BLaER1 treated with 17β-estradiol and CSF1 and Interleukin-3, amounts not matched to agents 10 nM and 100 nM (cell line): ENCODE measurements around the gene PPT2.

ENCODE experiments used
- H3K27ac ChIP-seq, 11 experiments: shearing (Covaris generic); formaldehyde crosslinking; 2 replicates each; pipeline ENCODE4 v1.8.1; 2022
- H3K27me3 ChIP-seq, 11 experiments: shearing (Covaris generic); formaldehyde crosslinking; 2 replicates each; pipeline ENCODE4 v1.8.1; 2022
- H3K36me3 ChIP-seq, 11 experiments: shearing (Covaris generic); formaldehyde crosslinking; 2 replicates each; pipeline ENCODE4 v1.8.1; 2022
- H3K4me1 ChIP-seq, 10 experiments: shearing (Covaris generic); formaldehyde crosslinking; 2 replicates each; pipeline ENCODE4 v1.8.1; 2022
- H3K4me2 ChIP-seq, 11 experiments: shearing (Covaris generic); formaldehyde crosslinking; 2 replicates each; pipeline ENCODE4 v1.8.1; 2022
- H3K4me3 ChIP-seq, 10 experiments: shearing (Covaris generic); formaldehyde crosslinking; 2 replicates each; pipeline ENCODE4 v1.8.1; 2022
- H3K9ac ChIP-seq, 11 experiments: shearing (Covaris generic); formaldehyde crosslinking; 2 replicates each; pipeline ENCODE4 v1.8.1; 2022
- H3K9me3 ChIP-seq, 11 experiments: shearing (Covaris generic); formaldehyde crosslinking; replicated peaks in 1 of 11; 2 replicates each; pipeline ENCODE4 v1.8.1; 2022
- H4K20me1 ChIP-seq, 11 experiments: shearing (Covaris generic); formaldehyde crosslinking; 2 replicates each; pipeline ENCODE4 v1.8.1; 2022
- Cebpa-rat ChIP-seq, 11 experiments: shearing (Covaris generic); IDR thresholded peaks; 2 replicates each; pipeline ENCODE4 v1.8.1; 2022

PPT2 gene

GRCh38 chr6:32154514-32155161 lies 697 bp downstream of the PPT2 start:
- peaks cover 15 to 42% (median 32%) of the 10 kb centered on the region in 11 experiments for H3K36me3 ChIP-seq
- H3K4me3 ChIP-seq = peak overlapping the region; percentile 69 to 85 (median 76)
- peak overlapping the region; percentile 45 to 86 (median 80); a peak in 20 of 22 replicates for H3K27ac ChIP-seq
- H4K20me1 ChIP-seq = no peaks in the 10 kb centered on the region
- H3K4me2 ChIP-seq = peak overlapping the region; percentile 83 to 99 (median 98)
- H3K9ac ChIP-seq = peak overlapping the region; percentile 77 to 87 (median 82)
- H3K4me1 ChIP-seq = peaks cover 11 to 39% (median 31%) of the 10 kb centered on the region in 10 experiments
- H3K27me3 ChIP-seq = peaks cover 0 to 4% (median 0%) of the 10 kb centered on the region in 11 experiments; a peak in 3 of 22 replicates
- no peaks in the 10 kb centered on the region for H3K9me3 ChIP-seq
- TF ChIP-seq Cebpa-rat (IDR thresholded peaks at IDR 0.05) = no peak

- peaks cover 11 to 34% (median 31%) of the 10 kb centered on the region in 10 experiments for H3K4me1 ChIP-seq
- H4K20me1 ChIP-seq = no peaks in the 10 kb centered on the region
- H3K4me3 ChIP-seq = no peak overlapping the region
- H3K9ac ChIP-seq = no peak overlapping the region
- no peak for TF ChIP-seq Cebpa-rat (IDR thresholded peaks at IDR 0.05)
- no peak overlapping the region for H3K27ac ChIP-seq
- peaks cover 15 to 44% (median 35%) of the 10 kb centered on the region in 11 experiments for H3K36me3 ChIP-seq
- peaks cover 0 to 4% (median 0%) of the 10 kb centered on the region in 11 experiments; a peak in 2 of 22 replicates for H3K27me3 ChIP-seq
- no peak overlapping the region for H3K4me2 ChIP-seq
- H3K9me3 ChIP-seq = no peaks in the 10 kb centered on the region
These were observed 3.0 kb downstream of the PPT2 start for GRCh38 chr6:32156891-32157290.

GRCh38 chr6:32158052-32158451 lies 4.1 kb downstream of the PPT2 start:
- H3K27me3 ChIP-seq = no peaks in the 10 kb centered on the region
- peaks cover 18 to 56% (median 43%) of the 10 kb centered on the region in 11 experiments for H3K36me3 ChIP-seq
- peak overlapping the region in 1 of 11 experiments; percentile 33; a peak in 1 of 22 replicates for H3K9ac ChIP-seq
- H4K20me1 ChIP-seq = no peaks in the 10 kb centered on the region
- H3K4me2 ChIP-seq = no peak overlapping the region
- no peak overlapping the region for H3K4me3 ChIP-seq
- no peaks in the 10 kb centered on the region for H3K9me3 ChIP-seq
- H3K27ac ChIP-seq = no peak overlapping the region
- TF ChIP-seq Cebpa-rat (IDR thresholded peaks at IDR 0.05) = no peak
- H3K4me1 ChIP-seq = peaks cover 11 to 23% (median 20%) of the 10 kb centered on the region in 10 experiments

- H3K4me2 ChIP-seq = no peak overlapping the region
- peaks cover 0 to 12% (median 7%) of the 10 kb centered on the region in 10 experiments; a peak in 8 of 20 replicates for H3K4me1 ChIP-seq
- H3K36me3 ChIP-seq = peaks cover 30 to 74% (median 53%) of the 10 kb centered on the region in 11 experiments
- H3K27ac ChIP-seq = no peak overlapping the region
- no peaks in the 10 kb centered on the region for H3K27me3 ChIP-seq
- H3K9me3 ChIP-seq = no peaks in the 10 kb centered on the region
- H4K20me1 ChIP-seq = peaks cover 0 to 28% (median 0%) of the 10 kb centered on the region in 11 experiments; a peak in 1 of 22 replicates
- no peak for TF ChIP-seq Cebpa-rat (IDR thresholded peaks at IDR 0.05)
- H3K9ac ChIP-seq = 0 out of 22 replicates have a peak overlapping the region, but pooled peaks of 1 of the 11 experiments have one; percentile 5
- no peak overlapping the region for H3K4me3 ChIP-seq
These were observed 9.8 kb downstream of the PPT2 start for GRCh38 chr6:32163559-32164258.

- H3K36me3 ChIP-seq = peaks cover 33 to 76% (median 56%) of the 10 kb centered on the region in 11 experiments
- H3K4me1 ChIP-seq = peaks cover 0 to 12% (median 7%) of the 10 kb centered on the region in 10 experiments; a peak in 7 of 20 replicates
- no peak for TF ChIP-seq Cebpa-rat (IDR thresholded peaks at IDR 0.05)
- H3K9me3 ChIP-seq = no peaks in the 10 kb centered on the region
- peaks cover 0 to 29% (median 0%) of the 10 kb centered on the region in 11 experiments; a peak in 1 of 22 replicates for H4K20me1 ChIP-seq
- H3K27me3 ChIP-seq = no peaks in the 10 kb centered on the region
- H3K9ac ChIP-seq = 0 out of 22 replicates have a peak within 1 kb of the TSS, but pooled peaks of 1 of the 11 experiments have one; percentile 5
- H3K4me3 ChIP-seq = no peak within 1 kb of the TSS
- H3K27ac ChIP-seq = no peak within 1 kb of the TSS
- H3K4me2 ChIP-seq = no peak within 1 kb of the TSS
These were observed 10.4 kb downstream of the PPT2 start, which contains the start of gene EGFL8 for GRCh38 chr6:32164295-32164694. EGFL8 (plus strand) TSS chr6:32164595; CDS start chr6:32166166, 1,571 bp downstream.

- H3K4me2 ChIP-seq = no peak overlapping the region
- no peaks in the 10 kb centered on the region for H3K27me3 ChIP-seq
- no peak for TF ChIP-seq Cebpa-rat (IDR thresholded peaks at IDR 0.05)
- H3K9ac ChIP-seq = no peak overlapping the region
- peaks cover 55 to 92% (median 76%) of the 10 kb centered on the region in 11 experiments for H3K36me3 ChIP-seq
- no peak overlapping the region for H3K4me3 ChIP-seq
- H3K27ac ChIP-seq = no peak overlapping the region
- peaks cover 0 to 16% (median 8%) of the 10 kb centered on the region in 10 experiments; a peak in 9 of 20 replicates for H3K4me1 ChIP-seq
- H4K20me1 ChIP-seq = peaks cover 0 to 29% (median 0%) of the 10 kb centered on the region in 11 experiments; a peak in 1 of 22 replicates
- no peaks in the 10 kb centered on the region for H3K9me3 ChIP-seq
These were observed 12.6 kb downstream of the PPT2 start for GRCh38 chr6:32166411-32167061.

- Histone ChIP-seq H4K20me1 (peaks cover 0 to 29% (median 0%) of the 10 kb centered on the region in 11 experiments; a peak in 1 of 22 replicates), H3K9ac (no peak overlapping the region), H3K4me2 (no peak overlapping the region), H3K36me3 (peaks cover 55 to 90% (median 72%) of the 10 kb centered on the region in 11 experiments), H3K9me3 (no peaks in the 10 kb centered on the region), H3K4me1 (peaks cover 0 to 16% (median 9%) of the 10 kb centered on the region in 10 experiments; a peak in 13 of 20 replicates), H3K27me3 (no peaks in the 10 kb centered on the region), H3K4me3 (no peak overlapping the region), H3K27ac (no peak overlapping the region)
- TF ChIP-seq Cebpa-rat (IDR thresholded peaks at IDR 0.05) = no peak
These were observed 13.3 kb downstream of the PPT2 start for GRCh38 chr6:32167154-32167760.

GRCh38 chr6:32167761-32168262 lies 13.9 kb downstream of the PPT2 start:
- Histone ChIP-seq H3K9ac (peak overlapping the region in 2 of 11 experiments; percentile 17 to 39; a peak in 2 of 22 replicates), H4K20me1 (peaks cover 0 to 29% (median 0%) of the 10 kb centered on the region in 11 experiments; a peak in 2 of 22 replicates), H3K36me3 (peaks cover 54 to 85% (median 66%) of the 10 kb centered on the region in 11 experiments), H3K4me2 (peak overlapping the region in 3 of 11 experiments; percentile 6 to 41 (median 21); a peak in 2 of 22 replicates), H3K27ac (no peak overlapping the region; a peak in 1 of 22 replicates), H3K27me3 (no peaks in the 10 kb centered on the region), H3K9me3 (no peaks in the 10 kb centered on the region), H3K4me3 (no peak overlapping the region), H3K4me1 (peaks cover 5 to 20% (median 12%) of the 10 kb centered on the region in 10 experiments; a peak in 19 of 20 replicates)
- TF ChIP-seq Cebpa-rat (IDR thresholded peaks at IDR 0.05) = no peak
